PC-9 (cell line): ENCODE results near the gene PRTG. TPM values are rescaled to one million over a fixed set of nuclear protein-coding genes. Genes with fewer than 3 reads are reported as not detected.

ENCODE experiments used
- BruUV-seq: library from RNA; stranded (reverse); fragments of 400-500 nt; replicated peaks from 2 replicates; lab custom pipeline; 2021; lab: Mats Ljungman, UMichigan
- CTCF ChIA-PET: fragments of 300-600 bp; sonication (Branson Sonifier 250); formaldehyde crosslinking; loops from one replicate; lab custom pipeline; 2022; ENCODE audit warnings: antibody characterized with exemption; lab: Charles Lee
- POLR2A ChIA-PET: fragments of 300-600 bp; sonication (Branson Sonifier 250); formaldehyde crosslinking; loops from one replicate; lab custom pipeline; 2022; ENCODE audit warnings: antibody characterized with exemption; ENCODE audit not compliant: unreplicated experiment; lab: Charles Lee
- DNase-seq, 2 experiments: peaks; one replicate each; pipeline versions ENCODE4 v3.0.0 to v3.0.0-alpha.2; 2015 to 2022; ENCODE audit warnings: mixed read lengths in 1 of 2
- H2AFZ ChIP-seq: fragments of 200-600 bp; sonication (generic); 2 replicates; pipeline ENCODE4 v1.8.1; 2017; ENCODE audit warnings: antibody characterized with exemption
- H3F3A ChIP-seq: fragments of 200-600 bp; sonication (generic); 2 replicates; pipeline ENCODE4 v1.8.1; 2017; ENCODE audit warnings: antibody characterized with exemption, mild to moderate bottlenecking, low read depth; ENCODE audit not compliant: insufficient read depth
- H3K27ac ChIP-seq: fragments of 200-600 bp; sonication (generic); 2 replicates; pipeline ENCODE4 v1.6.1; 2016; ENCODE audit warnings: mixed run types
- H3K27me3 ChIP-seq: fragments of 200-600 bp; sonication (generic); 2 replicates; pipeline ENCODE4 v1.6.1; 2016; ENCODE audit warnings: low read depth, mixed run types; ENCODE audit not compliant: insufficient read depth
- H3K36me3 ChIP-seq: fragments of 200-600 bp; sonication (generic); 2 replicates; pipeline ENCODE4 v1.6.1; 2016; ENCODE audit warnings: low read depth, mixed run types
- H3K4me1 ChIP-seq: fragments of 200-600 bp; sonication (generic); replicated peaks from 2 replicates; pipeline ENCODE4 v1.6.1; 2016; ENCODE audit warnings: mixed run types; ENCODE audit not compliant: insufficient read depth
- H3K4me2 ChIP-seq: fragments of 200-600 bp; sonication (generic); 2 replicates; pipeline ENCODE4 v1.6.1; 2017; ENCODE audit warnings: mixed run types
- H3K4me3 ChIP-seq: fragments of 200-600 bp; sonication (generic); 2 replicates; pipeline ENCODE4 v1.6.1; 2016; ENCODE audit warnings: mixed run types
- H3K79me2 ChIP-seq: fragments of 200-600 bp; sonication (generic); 2 replicates; pipeline ENCODE4 v1.6.1; 2017; ENCODE audit warnings: low read depth, mixed run types
- H3K9me2 ChIP-seq: fragments of 200-600 bp; sonication (generic); 2 replicates; pipeline ENCODE4 v1.8.1; 2017; ENCODE audit warnings: mild to moderate bottlenecking; ENCODE audit not compliant: insufficient read depth
- H3K9me3 ChIP-seq: fragments of 200-600 bp; sonication (generic); 2 replicates; pipeline ENCODE4 v1.8.1; 2016; ENCODE audit warnings: low read depth; ENCODE audit not compliant: insufficient read depth
- H4K20me1 ChIP-seq: fragments of 200-600 bp; sonication (generic); 2 replicates; pipeline ENCODE4 v1.8.1; 2017; ENCODE audit not compliant: insufficient read depth
- CTCF ChIP-seq: fragments of 200-600 bp; sonication (generic); conservative IDR thresholded peaks from 2 replicates; pipeline ENCODE4 v1.6.1; 2017; ENCODE audit warnings: mixed run types, antibody characterized with exemption, mild to moderate bottlenecking, moderate library complexity
- EZH2 ChIP-seq: fragments of 200-600 bp; sonication (generic); IDR thresholded peaks from 2 replicates; pipeline ENCODE4 v1.8.0; 2017; ENCODE audit warnings: antibody characterized with exemption, low read depth
- intact Hi-C: fragments of 100-400 bp; cut with micrococcal nuclease; formaldehyde crosslinking; loops from one replicate; pipeline ENCODE4 v1.10.0; 2022; ENCODE audit not compliant: unreplicated experiment
- total RNA-seq: library from RNA; stranded (reverse); gene quantifications from 2 replicates; pipeline ENCODE4 v1.2.3, GENCODE V29; 2021

The PRTG gene
- total RNA-seq, 1 experiment from 2014 or later: 11.4 TPM

GRCh38 chr15:55710286-55710685, 32.7 kb downstream of the PRTG start:
- Histone ChIP-seq H3F3A (no peaks in the 10 kb centered on the region), H3K4me1 (no peaks in the 10 kb centered on the region), H3K4me2 (no peak overlapping the region), H3K79me2 (no peaks in the 10 kb centered on the region), H3K27ac (no peak overlapping the region), H3K4me3 (no peak overlapping the region), H4K20me1 (no peaks in the 10 kb centered on the region), H3K9me2 (no peaks in the 10 kb centered on the region), H3K27me3 (no peaks in the 10 kb centered on the region), H3K9me3 (no peaks in the 10 kb centered on the region), H2AFZ (no peak overlapping the region), H3K36me3 (no peaks in the 10 kb centered on the region)
- CTCF ChIA-PET: no interaction called here
- no peak for DNase-seq
- TF ChIP-seq CTCF (no peak), EZH2 (no peak)
- intact Hi-C loops: no loop called here
- no TSS peak for BruUV-seq
- POLR2A ChIA-PET: no interaction called here

- no TSS peak for BruUV-seq
- Histone ChIP-seq H3K4me3 (no peak overlapping the region), H3K27me3 (no peaks in the 10 kb centered on the region), H3K36me3 (no peaks in the 10 kb centered on the region), H4K20me1 (no peaks in the 10 kb centered on the region; the same call in 1 of the 2 replicates), H2AFZ (no peak overlapping the region), H3K9me3 (no peaks in the 10 kb centered on the region), H3K4me2 (no peak overlapping the region), H3K9me2 (no peaks in the 10 kb centered on the region), H3F3A (no peaks in the 10 kb centered on the region), H3K4me1 (no peaks in the 10 kb centered on the region), H3K27ac (no peak overlapping the region), H3K79me2 (no peaks in the 10 kb centered on the region)
- TF ChIP-seq EZH2 (no peak), CTCF (no peak)
- ChIA-PET POLR2A (no interaction called here), CTCF (no interaction called here)
- intact Hi-C loops: no loop called here
- DNase-seq: no peak
Measured at GRCh38 chr15:55709458-55709857, 33.5 kb downstream of the PRTG start.

- Histone ChIP-seq H3K4me2 (no peak overlapping the region), H3K9me3 (no peaks in the 10 kb centered on the region), H2AFZ (no peak overlapping the region), H3K27me3 (no peaks in the 10 kb centered on the region), H4K20me1 (peaks cover 5% of the 10 kb centered on the region; the same call in 1 of the 2 replicates), H3K9me2 (no peaks in the 10 kb centered on the region), H3K4me1 (0 out of 2 replicates have a peak, but pooled peaks cover 7% of the 10 kb centered on the region), H3K36me3 (no peaks in the 10 kb centered on the region), H3K4me3 (no peak overlapping the region), H3K79me2 (no peaks in the 10 kb centered on the region), H3F3A (0 out of 2 replicates have a peak, but pooled peaks cover 7% of the 10 kb centered on the region), H3K27ac (no peak overlapping the region)
- POLR2A ChIA-PET: no interaction called here
- no peak for TF ChIP-seq EZH2
- TF ChIP-seq CTCF: no peak
- DNase-seq: no peak
- BruUV-seq: no TSS peak
- intact Hi-C loops: no loop called here
- CTCF ChIA-PET: no interaction called here
Measured at GRCh38 chr15:55708720-55709119, 34.2 kb downstream of the PRTG start.
